Trophoblast cell (in vitro differentiated cells and primary cell): ENCODE data around the gene VCAN.

ENCODE experiments used
- DNase-seq, 2 donors: peaks; one replicate each; pipeline ENCODE4 v3.0.0-alpha.2; 2016
- H2AFZ ChIP-seq: 2 replicates; pipeline ENCODE4 v1.6.1; 2013; ENCODE audit warnings: low read length, moderate library complexity, mild to moderate bottlenecking; ENCODE audit not compliant: insufficient read depth, poor library complexity
- H2AK5ac ChIP-seq: 2 replicates; pipeline ENCODE4 v1.6.1; 2013; ENCODE audit warnings: mild to moderate bottlenecking, low read length
- H2BK120ac ChIP-seq: 2 replicates; pipeline ENCODE4 v1.6.1; 2013; ENCODE audit warnings: low read length, mild to moderate bottlenecking, moderate library complexity; ENCODE audit not compliant: insufficient read depth, poor library complexity
- H2BK12ac ChIP-seq: 2 replicates; pipeline ENCODE4 v1.6.1; 2013; ENCODE audit warnings: mild to moderate bottlenecking, low read length, moderate library complexity
- H2BK5ac ChIP-seq: 2 replicates; pipeline ENCODE4 v1.6.1; 2013; ENCODE audit warnings: low read length, low read depth, moderate library complexity, mild to moderate bottlenecking; ENCODE audit not compliant: poor library complexity
- H3K14ac ChIP-seq: 2 replicates; pipeline ENCODE4 v1.6.1; 2013; ENCODE audit warnings: mild to moderate bottlenecking, low read length
- H3K18ac ChIP-seq: 2 replicates; pipeline ENCODE4 v1.6.1; 2013; ENCODE audit warnings: mild to moderate bottlenecking, low read length
- H3K23ac ChIP-seq: 2 replicates; pipeline ENCODE4 v1.6.1; 2013; ENCODE audit warnings: low read length
- H3K27ac ChIP-seq: 2 replicates; pipeline ENCODE4 v1.5.1; 2013; ENCODE audit warnings: low read depth, mild to moderate bottlenecking, inconsistent platforms, low read length, moderate library complexity
- H3K27me3 ChIP-seq: 2 replicates; pipeline ENCODE4 v1.6.1; 2013; ENCODE audit warnings: inconsistent platforms, mild to moderate bottlenecking, low read length, moderate library complexity; ENCODE audit not compliant: insufficient read depth
- H3K36me3 ChIP-seq, 2 experiments: 1 replicate in 1 of 2; 2 replicates in 1 of 2; pipeline ENCODE4 v1.6.1; 2013; ENCODE audit warnings: low read length in 2 of 2, mild to moderate bottlenecking in 2 of 2, moderate library complexity in 1 of 2; ENCODE audit not compliant: insufficient read depth in 2 of 2, control insufficient read depth in 1 of 2
- H3K4ac ChIP-seq: 2 replicates; pipeline ENCODE4 v1.6.1; 2013; ENCODE audit warnings: low read depth, mild to moderate bottlenecking, low read length, moderate library complexity
- H3K4me1 ChIP-seq, 2 experiments: 1 replicate in 1 of 2; 2 replicates in 1 of 2; pipeline ENCODE4 v1.6.1; 2013; ENCODE audit warnings: low read length in 2 of 2, mild to moderate bottlenecking in 2 of 2, moderate library complexity in 1 of 2; ENCODE audit not compliant: insufficient read depth in 2 of 2, control insufficient read depth in 1 of 2
- H3K4me2 ChIP-seq: 2 replicates; pipeline ENCODE4 v1.6.1; 2013; ENCODE audit warnings: inconsistent platforms, mild to moderate bottlenecking, low read length, moderate library complexity
- H3K4me3 ChIP-seq: 2 replicates; pipeline ENCODE4 v1.5.1; 2013; ENCODE audit warnings: mild to moderate bottlenecking, low read depth, low read length, inconsistent platforms
- H3K79me1 ChIP-seq: one replicate; pipeline ENCODE4 v1.6.1; 2013; ENCODE audit warnings: low read length
- H3K79me2 ChIP-seq: 2 replicates; pipeline ENCODE4 v1.6.1; 2013; ENCODE audit warnings: low read length, mild to moderate bottlenecking; ENCODE audit not compliant: control insufficient read depth, insufficient read depth, poor library complexity
- H3K9ac ChIP-seq: 2 replicates; pipeline ENCODE4 v1.6.1; 2013; ENCODE audit warnings: mild to moderate bottlenecking, low read length
- H3K9me3 ChIP-seq: 2 replicates; pipeline ENCODE4 v1.6.1; 2013; ENCODE audit warnings: low read depth, mild to moderate bottlenecking, control low read depth, inconsistent platforms, low read length; ENCODE audit not compliant: insufficient read depth
- H4K12ac ChIP-seq: 2 replicates; pipeline ENCODE4 v1.6.1; 2013; ENCODE audit warnings: low read depth, mild to moderate bottlenecking, low read length, moderate library complexity
- H4K8ac ChIP-seq: 2 replicates; pipeline ENCODE4 v1.6.1; 2013; ENCODE audit warnings: low read depth, mild to moderate bottlenecking, low read length, moderate library complexity
- H4K91ac ChIP-seq: one replicate; pipeline ENCODE4 v1.6.1; 2013; ENCODE audit warnings: low read depth, mild to moderate bottlenecking, low read length, moderate library complexity
- WGBS: extraction: QIAGEN DNeasy Blood & Tissue Kit; methylation state at CpG from one replicate; pipeline ENCODE4 v1.1.7; 2013; ENCODE audit warnings: missing lambda C conversion rate; ENCODE audit not compliant: insufficient read length, insufficient coverage; ENCODE audit errors: extremely low coverage; 5-methylcytosine and 5-hydroxymethylcytosine counted together

Gene VCAN

DNA sequence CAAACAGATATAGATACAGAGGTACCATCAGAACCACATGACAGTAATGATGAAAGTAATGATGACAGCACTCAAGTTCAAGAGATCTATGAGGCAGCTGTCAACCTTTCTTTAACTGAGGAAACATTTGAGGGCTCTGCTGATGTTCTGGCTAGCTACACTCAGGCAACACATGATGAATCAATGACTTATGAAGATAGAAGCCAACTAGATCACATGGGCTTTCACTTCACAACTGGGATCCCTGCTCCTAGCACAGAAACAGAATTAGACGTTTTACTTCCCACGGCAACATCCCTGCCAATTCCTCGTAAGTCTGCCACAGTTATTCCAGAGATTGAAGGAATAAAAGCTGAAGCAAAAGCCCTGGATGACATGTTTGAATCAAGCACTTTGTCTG, 69.2 kb downstream of the VCAN start:
- Histone ChIP-seq H2AK5ac (no peak overlapping the region), H3K4me3 (no peak overlapping the region)
- no CpG with 5 or more reads among the region's 3 CpGs for WGBS

DNA sequence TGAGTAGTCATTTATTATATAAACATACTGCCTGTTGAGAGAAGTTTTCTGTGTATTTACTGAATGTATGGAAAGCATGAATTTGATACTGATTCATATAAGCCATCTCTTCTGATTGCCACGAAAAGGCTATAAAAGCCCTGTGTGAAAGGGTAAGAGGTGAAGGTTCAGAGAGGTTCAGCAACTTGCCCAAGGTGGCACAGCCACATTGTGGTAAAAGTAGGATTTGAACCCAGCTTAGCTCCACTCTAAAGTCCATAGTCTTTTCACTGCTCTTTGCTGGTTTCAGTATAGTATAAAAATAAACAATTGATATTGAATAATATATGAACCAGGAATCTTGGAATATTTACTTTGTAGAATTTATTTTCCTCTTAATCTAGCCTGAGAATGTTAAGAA, 71.3 kb downstream of the VCAN start:
- Histone ChIP-seq H3K4me3 (no peak overlapping the region), H3K14ac (no peak overlapping the region), H4K12ac (no peak overlapping the region), H3K79me1 (no peaks in the 10 kb centered on the region), H2BK12ac (no peak overlapping the region), H4K8ac (no peak overlapping the region), H4K91ac (no peak overlapping the region), H2BK5ac (no peak overlapping the region), H2AK5ac (no peak overlapping the region), H3K18ac (no peak overlapping the region), H3K4me1 (no peaks in the 10 kb centered on the region), H3K4me2 (no peak overlapping the region), H3K9ac (no peak overlapping the region), H3K27ac (no peak overlapping the region), H2BK120ac (no peak overlapping the region), H3K79me2 (no peaks in the 10 kb centered on the region), H3K27me3 (no peaks in the 10 kb centered on the region), H3K9me3 (no peaks in the 10 kb centered on the region), H3K36me3 (no peaks in the 10 kb centered on the region), H3K23ac (no peak overlapping the region), H3K4ac (no peak overlapping the region), H2AFZ (no peak overlapping the region)
- DNase-seq: no peak
- WGBS: no CpG with 5 or more reads among the region's 1 CpG

More for the DNA sequence above, 69.2 kb downstream of the VCAN start:
- Histone ChIP-seq H2AFZ (no peak overlapping the region), H3K9ac (no peak overlapping the region), H2BK5ac (no peak overlapping the region), H2BK12ac (no peak overlapping the region), H3K18ac (no peak overlapping the region), H4K12ac (no peak overlapping the region), H3K4ac (no peak overlapping the region), H3K14ac (no peak overlapping the region), H3K79me2 (no peaks in the 10 kb centered on the region), H3K36me3 (no peaks in the 10 kb centered on the region), H2BK120ac (no peak overlapping the region), H3K27ac (no peak overlapping the region), H3K79me1 (no peaks in the 10 kb centered on the region), H3K4me2 (no peak overlapping the region), H3K27me3 (no peaks in the 10 kb centered on the region), H4K91ac (no peak overlapping the region), H3K23ac (no peak overlapping the region), H3K9me3 (no peaks in the 10 kb centered on the region), H4K8ac (no peak overlapping the region), H3K4me1 (no peaks in the 10 kb centered on the region)
- DNase-seq: no peak

DNA sequence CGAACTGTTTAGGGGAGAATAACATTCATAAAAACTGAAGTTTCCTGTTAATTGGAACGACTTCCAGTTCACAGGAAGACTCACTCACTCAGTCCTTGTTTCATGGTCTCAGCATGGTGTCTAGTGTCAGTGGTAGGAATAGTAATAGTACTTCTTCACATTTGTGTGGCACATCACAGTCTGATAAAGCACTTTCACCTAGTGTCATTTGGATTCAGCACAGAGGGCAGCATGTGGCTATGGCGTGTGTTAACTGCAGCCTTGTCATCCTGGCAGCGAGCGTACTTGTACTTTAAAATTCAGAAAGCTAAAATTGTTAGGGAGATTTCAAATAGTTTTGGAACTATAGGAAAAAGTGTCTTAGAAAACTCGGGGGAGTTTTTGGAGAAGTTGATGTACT, 72.4 kb downstream of the VCAN start:
- Histone ChIP-seq H3K4me2 (no peak overlapping the region), H3K79me2 (no peaks in the 10 kb centered on the region), H2AK5ac (no peak overlapping the region), H3K27ac (no peak overlapping the region), H3K27me3 (no peaks in the 10 kb centered on the region), H2BK12ac (no peak overlapping the region), H2AFZ (no peak overlapping the region), H4K91ac (no peak overlapping the region), H3K4ac (no peak overlapping the region), H2BK120ac (no peak overlapping the region), H4K8ac (no peak overlapping the region), H3K9me3 (no peaks in the 10 kb centered on the region), H3K4me3 (no peak overlapping the region), H3K9ac (no peak overlapping the region), H3K23ac (no peak overlapping the region), H2BK5ac (no peak overlapping the region), H3K18ac (no peak overlapping the region), H3K36me3 (no peaks in the 10 kb centered on the region), H4K12ac (no peak overlapping the region), H3K79me1 (no peaks in the 10 kb centered on the region), H3K4me1 (no peaks in the 10 kb centered on the region), H3K14ac (no peak overlapping the region)
- DNase-seq: no peak
- WGBS: no CpG with 5 or more reads among the region's 6 CpGs

DNA sequence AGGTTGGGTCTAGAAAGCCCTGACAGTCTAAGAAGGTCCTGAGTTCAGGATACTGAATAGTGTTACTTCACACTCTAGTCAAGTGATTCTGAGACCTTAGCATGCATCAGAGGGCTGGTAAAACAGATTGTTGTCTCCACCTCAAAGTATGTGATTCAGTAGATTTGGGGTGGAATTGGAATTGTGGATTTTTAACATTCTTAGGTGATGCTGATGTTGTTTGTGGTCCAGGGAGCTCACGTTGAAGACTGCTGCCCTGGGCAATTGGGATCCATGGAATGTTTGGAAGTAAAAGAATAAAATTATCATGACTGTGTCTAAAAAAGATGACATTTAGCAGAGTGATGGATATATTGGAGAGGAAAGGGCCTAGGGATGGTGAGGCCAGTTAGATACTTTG, 75.6 kb downstream of the VCAN start:
- Histone ChIP-seq H2BK120ac (no peak overlapping the region), H3K36me3 (no peaks in the 10 kb centered on the region)

More for the DNA sequence above, 75.6 kb downstream of the VCAN start:
- Histone ChIP-seq H3K4ac (no peak overlapping the region), H2AFZ (no peak overlapping the region), H2BK5ac (no peak overlapping the region), H3K14ac (no peak overlapping the region), H3K23ac (no peak overlapping the region), H3K4me3 (no peak overlapping the region), H3K27me3 (no peaks in the 10 kb centered on the region), H3K9ac (no peak overlapping the region), H4K8ac (no peak overlapping the region), H4K91ac (no peak overlapping the region), H3K27ac (no peak overlapping the region), H3K9me3 (no peaks in the 10 kb centered on the region), H2BK12ac (no peak overlapping the region), H3K4me1 (no peaks in the 10 kb centered on the region), H3K79me1 (no peaks in the 10 kb centered on the region), H3K18ac (no peak overlapping the region), H3K79me2 (no peaks in the 10 kb centered on the region), H2AK5ac (no peak overlapping the region), H4K12ac (no peak overlapping the region), H3K4me2 (no peak overlapping the region)
- DNase-seq: no peak
- no CpG with 5 or more reads among the region's 1 CpG for WGBS
